Osteoblast (primary cell): Measurements from ENCODE around the gene SCYGR5. TPM values are rescaled to one million over a fixed set of nuclear protein-coding genes. Genes with fewer than 3 reads are reported as not detected.
A peak's percentile ranks its signal among the peaks of the same experiment; 100 is the strongest.

Experiments used
- DNase-seq: peaks from one replicate; pipeline ENCODE4 v3.0.0; 2011; ENCODE audit warnings: low spot score, mixed read lengths; ENCODE audit not compliant: insufficient read length; ENCODE audit errors: missing footprints
- H2AFZ ChIP-seq: 2 replicates; pipeline ENCODE4 v1.6.0; 2011; ENCODE audit warnings: mild to moderate bottlenecking, low read length
- H3K27ac ChIP-seq: 2 replicates; pipeline ENCODE4 v1.5.1; 2011; ENCODE audit warnings: mild to moderate bottlenecking, low read depth, low read length, moderate library complexity
- H3K27me3 ChIP-seq: 2 replicates; pipeline ENCODE4 v1.6.0; 2012; ENCODE audit warnings: mild to moderate bottlenecking, control low read depth, inconsistent platforms, low read length, moderate library complexity; ENCODE audit not compliant: insufficient read depth
- H3K36me3 ChIP-seq: 2 replicates; pipeline ENCODE4 v1.5.1; 2011; ENCODE audit warnings: mild to moderate bottlenecking, low read length, control low read depth, moderate library complexity; ENCODE audit not compliant: insufficient read depth
- H3K4me1 ChIP-seq: 2 replicates; pipeline ENCODE4 v1.5.1; 2011; ENCODE audit warnings: mild to moderate bottlenecking, low read length, control low read depth, moderate library complexity; ENCODE audit not compliant: insufficient read depth
- H3K4me2 ChIP-seq: 2 replicates; pipeline ENCODE4 v1.6.0; 2011; ENCODE audit warnings: mild to moderate bottlenecking, low read length; ENCODE audit not compliant: insufficient read depth
- H3K4me3 ChIP-seq: fragments of 200-600 bp; sonication (generic); 3 replicates; pipeline ENCODE4 v1.5.1; 2012; ENCODE audit warnings: mild to moderate bottlenecking, low read length, inconsistent platforms; ENCODE audit not compliant: insufficient read depth
- H3K79me2 ChIP-seq: 2 replicates; pipeline ENCODE4 v1.6.0; 2012; ENCODE audit warnings: mild to moderate bottlenecking, low read length, control low read depth, inconsistent platforms; ENCODE audit not compliant: insufficient read depth
- H3K9me3 ChIP-seq: 2 replicates; pipeline ENCODE4 v1.5.1; 2011; ENCODE audit warnings: low read depth, low read length, control low read depth
- H4K20me1 ChIP-seq: 2 replicates; pipeline ENCODE4 v1.6.0; 2012; ENCODE audit warnings: mild to moderate bottlenecking, low read length, control low read depth; ENCODE audit not compliant: insufficient read depth
- CTCF ChIP-seq: IDR thresholded peaks from 2 replicates; pipeline ENCODE4 v1.5.1; 2011; ENCODE audit warnings: mild to moderate bottlenecking, low read depth, low read length, moderate library complexity; ENCODE audit errors: extremely low read depth
- total RNA-seq: library from RNA; depleted of rRNA; stranded (reverse); fragments of >200 nt; gene quantifications from 2 replicates; pipeline ENCODE4 v1.2.3, GENCODE V29; 2012

The SCYGR5 gene
- total RNA-seq, 1 donor: not detected

GRCh38 chr2:227626580-227627151 lies 39.9 kb upstream of the SCYGR5 start:
- TF ChIP-seq CTCF: no peak
- Histone ChIP-seq H3K27me3 (no peaks in the 10 kb centered on the region), H2AFZ (no peak overlapping the region), H3K36me3 (no peaks in the 10 kb centered on the region), H4K20me1 (no peaks in the 10 kb centered on the region), H3K4me1 (peaks cover 10% of the 10 kb centered on the region), H3K4me2 (no peak overlapping the region), H3K27ac (no peak overlapping the region), H3K79me2 (no peaks in the 10 kb centered on the region), H3K4me3 (no peak overlapping the region), H3K9me3 (no peaks in the 10 kb centered on the region)
- no peak for DNase-seq

GRCh38 chr2:227627769-227628168 lies 38.8 kb upstream of the SCYGR5 start:
- H2AFZ ChIP-seq: no peak overlapping the region
- H3K27me3 ChIP-seq: no peaks in the 10 kb centered on the region

GRCh38 chr2:227629435-227629834 lies 37.2 kb upstream of the SCYGR5 start:
- Histone ChIP-seq H3K4me3 (no peak overlapping the region), H3K9me3 (no peaks in the 10 kb centered on the region), H3K4me2 (no peak overlapping the region), H3K79me2 (no peaks in the 10 kb centered on the region), H3K27ac (no peak overlapping the region), H4K20me1 (no peaks in the 10 kb centered on the region), H3K4me1 (no peaks in the 10 kb centered on the region), H3K27me3 (no peaks in the 10 kb centered on the region), H3K36me3 (no peaks in the 10 kb centered on the region), H2AFZ (peak overlapping the region; percentile 7)
- no peak for TF ChIP-seq CTCF
- DNase-seq: no peak

More at GRCh38 chr2:227627769-227628168, 38.8 kb upstream of the SCYGR5 start:
- Histone ChIP-seq H3K27ac (no peak overlapping the region), H3K36me3 (no peaks in the 10 kb centered on the region), H3K79me2 (no peaks in the 10 kb centered on the region), H3K4me2 (no peak overlapping the region), H3K9me3 (no peaks in the 10 kb centered on the region), H4K20me1 (no peaks in the 10 kb centered on the region), H3K4me3 (no peak overlapping the region), H3K4me1 (peaks cover 10% of the 10 kb centered on the region)
- no peak for DNase-seq
- TF ChIP-seq CTCF: no peak

DNA sequence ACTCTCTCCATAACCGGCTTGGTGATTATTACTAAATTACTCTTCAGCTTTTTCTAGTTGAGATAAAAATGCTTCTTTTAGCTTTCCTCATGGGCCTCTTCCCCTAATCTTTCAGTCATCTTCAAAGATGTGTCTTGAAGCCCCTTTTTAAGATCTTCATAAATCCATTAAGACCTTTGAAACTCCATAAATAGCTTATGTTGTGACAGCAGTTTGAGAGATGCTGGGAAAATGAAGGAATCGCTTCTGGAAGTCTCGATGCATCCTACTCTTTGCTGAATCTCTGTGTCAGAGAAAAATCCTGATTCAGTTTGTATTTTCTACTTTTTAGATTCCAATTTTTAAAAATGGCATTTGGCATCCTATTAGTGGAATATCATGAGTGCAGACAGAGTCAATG lies 36.3 kb upstream of the SCYGR5 start:
- H3K79me2 ChIP-seq: no peaks in the 10 kb centered on the region

More for the DNA sequence above, 36.3 kb upstream of the SCYGR5 start:
- Histone ChIP-seq H3K4me2 (no peak overlapping the region), H2AFZ (no peak overlapping the region), H3K4me1 (no peaks in the 10 kb centered on the region), H3K27ac (no peak overlapping the region), H3K9me3 (no peaks in the 10 kb centered on the region), H3K27me3 (no peaks in the 10 kb centered on the region), H3K4me3 (no peak overlapping the region), H3K36me3 (no peaks in the 10 kb centered on the region), H4K20me1 (no peaks in the 10 kb centered on the region)
- DNase-seq: no peak
- TF ChIP-seq CTCF: no peak
